ENCODE results near the gene LHX8. TPM values are rescaled to one million over a fixed set of nuclear protein-coding genes. Genes with fewer than 3 reads are reported as not detected.

Gene LHX8
- polyA plus RNA-seq, 1 donor from 2014 or later = 11.1 TPM

GRCh38 chr1:75198761-75199160 is 64.6 kb downstream of the LHX8 start:
- Histone ChIP-seq H3K27ac (ENCODE audit: low read length) (no peak overlapping the region), H3K9me2 (ENCODE audit: insufficient read depth, low read length) (no peaks in the 10 kb centered on the region), H3K4me2 (ENCODE audit: low read length) (no peak overlapping the region), H3K4me3 (ENCODE audit: low read length) (no peak overlapping the region), H2AFZ (ENCODE audit: low read depth, low read length) (no peak overlapping the region), H4K20me1 (ENCODE audit: insufficient read depth) (no peaks in the 10 kb centered on the region), H3K9me3 (ENCODE audit: low read length) (no peaks in the 10 kb centered on the region), H3K36me3 (ENCODE audit: insufficient read depth, low read length) (no peaks in the 10 kb centered on the region), H3K27me3 (ENCODE audit: insufficient read depth, low read depth, low read length) (no peaks in the 10 kb centered on the region), H3K79me2 (replicated peaks; ENCODE audit: insufficient read depth, low read length) (no peaks in the 10 kb centered on the region), H3F3A (ENCODE audit: insufficient read depth, low read length, poor library complexity, severe bottlenecking) (no peaks in the 10 kb centered on the region), H3K9ac (ENCODE audit: low read length) (no peak overlapping the region)
- TF ChIP-seq SMC3 (conservative IDR thresholded peaks at IDR 0.05; ENCODE audit: poor library complexity) = no peak
- no peak for TF ChIP-seq EZH2 (IDR thresholded peaks at IDR 0.05; ENCODE audit: borderline replicate concordance, insufficient read depth, low read length, poor library complexity, severe bottlenecking)

- H4K20me1 ChIP-seq (ENCODE audit: insufficient read depth) = no peaks in the 10 kb centered on the region
- H3K27ac ChIP-seq (ENCODE audit: low read length) = no peak overlapping the region
- H3K4me2 ChIP-seq (ENCODE audit: low read length) = no peak overlapping the region
- no peak overlapping the region for H2AFZ ChIP-seq (ENCODE audit: low read depth, low read length)
- no peaks in the 10 kb centered on the region for H3K36me3 ChIP-seq (ENCODE audit: insufficient read depth, low read length)
- TF ChIP-seq EZH2 (IDR thresholded peaks at IDR 0.05; ENCODE audit: borderline replicate concordance, insufficient read depth, low read length, poor library complexity, severe bottlenecking) = no peak
- no peak for TF ChIP-seq POLR2AphosphoS5 (IDR thresholded peaks at IDR 0.05)
- no peak for TF ChIP-seq REST (IDR thresholded peaks at IDR 0.05; ENCODE audit: borderline replicate concordance)
- no peak for TF ChIP-seq RAD21 (conservative IDR thresholded peaks at IDR 0.05)
- TF ChIP-seq MXI1 (conservative IDR thresholded peaks at IDR 0.05; ENCODE audit: poor library complexity, severe bottlenecking) = no peak
- no peak for TF ChIP-seq TAF1 (IDR thresholded peaks at IDR 0.05; ENCODE audit: low read depth)
- no peak for TF ChIP-seq CTCF (IDR thresholded peaks at IDR 0.05; ENCODE audit: poor library complexity, severe bottlenecking)
- TF ChIP-seq SMC3 (conservative IDR thresholded peaks at IDR 0.05; ENCODE audit: poor library complexity) = no peak
- no peak for TF ChIP-seq EP300 (conservative IDR thresholded peaks at IDR 0.05; ENCODE audit: poor library complexity, severe bottlenecking)
- no peaks in the 10 kb centered on the region for H3K9me2 ChIP-seq (ENCODE audit: insufficient read depth, low read length)
- H3K9me3 ChIP-seq (ENCODE audit: low read length) = no peaks in the 10 kb centered on the region
- H3K27me3 ChIP-seq (ENCODE audit: insufficient read depth, low read depth, low read length) = no peaks in the 10 kb centered on the region
- H3K79me2 ChIP-seq (replicated peaks; ENCODE audit: insufficient read depth, low read length) = no peaks in the 10 kb centered on the region
- no peak overlapping the region for H3K4me3 ChIP-seq (ENCODE audit: low read length)
- H3K9ac ChIP-seq (ENCODE audit: low read length) = no peak overlapping the region
- no peaks in the 10 kb centered on the region for H3F3A ChIP-seq (ENCODE audit: insufficient read depth, low read length, poor library complexity, severe bottlenecking)
Measured at GRCh38 chr1:75202751-75203150, 68.6 kb downstream of the LHX8 start.

Data from neural cell (in vitro differentiated cells).